Measurements from ENCODE around the gene KCNK4. TPM values are rescaled to one million over a fixed set of nuclear protein-coding genes. Genes with fewer than 3 reads are reported as not detected.

The KCNK4 gene
- total RNA-seq, 2 donors from 2014 or later, result not detected

GRCh38 chr11:64341429-64341828, 50.3 kb downstream of the KCNK4 start:
- no peaks in the 10 kb centered on the region for H3K36me3 ChIP-seq
- TF ChIP-seq CTCF (IDR thresholded peaks at IDR 0.05), result no peak

GRCh38 chr11:64341851-64342791, 51.0 kb downstream of the KCNK4 start:
- peak; percentile 46 for DNase-seq (ENCODE audit: low spot score)
- peak overlapping the region; percentile 63 to 66 for H3K27ac ChIP-seq
- no peaks in the 10 kb centered on the region for H3K27me3 ChIP-seq (replicated peaks; ENCODE audit: insufficient read depth)
- no peaks in the 10 kb centered on the region for H3K36me3 ChIP-seq
- peak overlapping the region; percentile 68 for H3K4me3 ChIP-seq
- peak; percentile 61 for ATAC-seq (ENCODE audit: insufficient number of reproducible peaks, low FRiP score, low read depth)
- peaks cover 3 to 12% of the 10 kb centered on the region in 2 donors for H3K4me1 ChIP-seq (ENCODE audit: control insufficient read depth in 1 of 2, low read depth in 2 of 2)
- peak; percentile 50 for TF ChIP-seq CTCF (IDR thresholded peaks at IDR 0.05)
- no peaks in the 10 kb centered on the region for H3K9me3 ChIP-seq

More at GRCh38 chr11:64341429-64341828, 50.3 kb downstream of the KCNK4 start:
- ATAC-seq (ENCODE audit: insufficient number of reproducible peaks, low FRiP score, low read depth) (no peak), DNase-seq (ENCODE audit: low spot score) (no peak)
- Histone ChIP-seq H3K27me3 (replicated peaks; ENCODE audit: insufficient read depth) (no peaks in the 10 kb centered on the region), H3K4me3 (no peak overlapping the region), H3K9me3 (no peaks in the 10 kb centered on the region), H3K27ac (no peak overlapping the region), H3K4me1 (ENCODE audit: control insufficient read depth in 1 of 2, low read depth in 2 of 2) (peaks cover 3 to 12% of the 10 kb centered on the region in 2 donors)

GRCh38 chr11:64342869-64343745, 52.0 kb downstream of the KCNK4 start:
- no peak for ATAC-seq (ENCODE audit: insufficient number of reproducible peaks, low FRiP score, low read depth)
- H3K36me3 ChIP-seq, result no peaks in the 10 kb centered on the region
- H3K27me3 ChIP-seq (replicated peaks; ENCODE audit: insufficient read depth), result no peaks in the 10 kb centered on the region
- TF ChIP-seq CTCF (IDR thresholded peaks at IDR 0.05), result no peak
- H3K4me1 ChIP-seq (ENCODE audit: control insufficient read depth in 1 of 2, low read depth in 2 of 2), result peaks cover 3 to 12% of the 10 kb centered on the region in 2 donors
- no peak overlapping the region for H3K27ac ChIP-seq
- peak overlapping the region; percentile 68 for H3K4me3 ChIP-seq
- no peak for DNase-seq (ENCODE audit: low spot score)
- no peaks in the 10 kb centered on the region for H3K9me3 ChIP-seq

- DNase-seq (ENCODE audit: low spot score) (no peak), ATAC-seq (ENCODE audit: insufficient number of reproducible peaks, low FRiP score, low read depth) (no peak)
- Histone ChIP-seq H3K4me3 (no peak overlapping the region), H3K27me3 (replicated peaks; ENCODE audit: insufficient read depth) (no peaks in the 10 kb centered on the region), H3K27ac (no peak overlapping the region), H3K4me1 (ENCODE audit: control insufficient read depth in 1 of 2, low read depth in 2 of 2) (peaks cover 3 to 12% of the 10 kb centered on the region in 2 donors), H3K9me3 (no peaks in the 10 kb centered on the region), H3K36me3 (no peaks in the 10 kb centered on the region)
- no peak for TF ChIP-seq CTCF (IDR thresholded peaks at IDR 0.05)
These were observed 52.9 kb downstream of the KCNK4 start for GRCh38 chr11:64343767-64344559.
